HEK293 (cell line): Measurements from ENCODE around the gene ADGRF1.

Experiments used
- CTCF ChIA-PET: fragments of 350-600 bp; formaldehyde crosslinking; extraction: SDS; loops from one replicate; lab custom pipeline; 2021; ENCODE audit warnings: antibody characterized with exemption; lab: Yijun Ruan, JAX
- POLR2A ChIA-PET: fragments of 300-600 bp; formaldehyde crosslinking; extraction: SDS; loops from one replicate; lab custom pipeline; 2020; ENCODE audit warnings: antibody characterized with exemption, inconsistent platforms; lab: Yijun Ruan, JAX
- H3K27ac ChIP-seq: fragments of 200-500 bp; sonication (Bioruptor generic); 2 replicates; pipeline ENCODE4 v1.5.1; 2014; ENCODE audit warnings: low read depth, low read length, control low read depth, inconsistent platforms; ENCODE audit errors: extremely low read depth
- H3K36me3 ChIP-seq, 2 experiments: fragments of 200-500 bp in 1 of 2; sonication (Bioruptor generic) in 1 of 2; 1 replicate in 1 of 2; 2 replicates in 1 of 2; pipeline ENCODE4 v1.5.1; 2014 to 2017; ENCODE audit warnings: inconsistent platforms in 2 of 2, low read length in 2 of 2; ENCODE audit not compliant: control insufficient read depth in 2 of 2, insufficient read depth in 1 of 2
- H3K4me1 ChIP-seq: fragments of 200-500 bp; sonication (Bioruptor generic); 2 replicates; pipeline ENCODE4 v1.5.1; 2014; ENCODE audit warnings: mild to moderate bottlenecking, low read length, inconsistent platforms; ENCODE audit not compliant: control insufficient read depth, insufficient read depth
- H3K4me3 ChIP-seq: 2 replicates; pipeline ENCODE4 v1.5.1; 2011; ENCODE audit warnings: low read depth, mild to moderate bottlenecking, control low read depth, low read length, moderate library complexity
- H3K9me3 ChIP-seq: fragments of 200-500 bp; sonication (Bioruptor generic); 2 replicates; pipeline ENCODE4 v1.5.1; 2014; ENCODE audit warnings: low read depth, low read length, inconsistent platforms; ENCODE audit not compliant: control insufficient read depth, insufficient read depth
- CTCF ChIP-seq: fragments of 450-650 bp; formaldehyde crosslinking; IDR thresholded peaks from 2 replicates; pipeline ENCODE4 v1.5.1; 2016; ENCODE audit warnings: missing biosample characterization, missing genetic modification characterization
- HOXA7 ChIP-seq: sonication (generic); formaldehyde crosslinking; IDR thresholded peaks from 2 replicates; pipeline ENCODE4 v1.8.1; 2022; ENCODE audit warnings: missing genetic modification reagents, borderline replicate concordance
- HOXD13 ChIP-seq: sonication (generic); formaldehyde crosslinking; IDR thresholded peaks from 2 replicates; pipeline ENCODE4 v1.8.0; 2022; ENCODE audit warnings: missing genetic modification reagents, borderline replicate concordance
- IKZF3 ChIP-seq: fragments of 450-650 bp; IDR thresholded peaks from 2 replicates; pipeline ENCODE4 v1.5.0; 2018; ENCODE audit warnings: missing biosample characterization, mild to moderate bottlenecking, missing genetic modification characterization, moderate library complexity
- KLF10 ChIP-seq: fragments of 450-650 bp; IDR thresholded peaks from 2 replicates; pipeline ENCODE4 v1.5.1; 2018; ENCODE audit warnings: missing biosample characterization, mild to moderate bottlenecking, missing genetic modification characterization
- KLF16 ChIP-seq: fragments of 450-650 bp; formaldehyde crosslinking; IDR thresholded peaks from 2 replicates; pipeline ENCODE4 v1.5.1; 2017; ENCODE audit warnings: missing biosample characterization, missing genetic modification characterization
- OSR2 ChIP-seq: fragments of 450-650 bp; formaldehyde crosslinking; IDR thresholded peaks from 2 replicates; pipeline ENCODE4 v1.5.1; 2016; ENCODE audit warnings: missing biosample characterization, missing genetic modification characterization
- SP3 ChIP-seq: fragments of 450-650 bp; formaldehyde crosslinking; IDR thresholded peaks from 2 replicates; pipeline ENCODE4 v1.5.1; 2016; ENCODE audit warnings: missing biosample characterization, missing genetic modification characterization
- WT1 ChIP-seq: fragments of 450-650 bp; formaldehyde crosslinking; IDR thresholded peaks from 2 replicates; pipeline ENCODE4 v1.5.1; 2016; ENCODE audit warnings: missing biosample characterization, missing genetic modification characterization
- ZIC2 ChIP-seq: fragments of 450-650 bp; formaldehyde crosslinking; IDR thresholded peaks from 2 replicates; pipeline ENCODE4 v1.5.1; 2016; ENCODE audit warnings: missing biosample characterization, missing genetic modification characterization
- ZNF132 ChIP-seq: fragments of 450-650 bp; formaldehyde crosslinking; IDR thresholded peaks from 2 replicates; pipeline ENCODE4 v1.5.1; 2017; ENCODE audit warnings: missing biosample characterization, missing genetic modification characterization, borderline replicate concordance
- ZNF133 ChIP-seq: fragments of 450-650 bp; formaldehyde crosslinking; IDR thresholded peaks from 2 replicates; pipeline ENCODE4 v1.5.1; 2016; ENCODE audit warnings: missing biosample characterization, missing genetic modification characterization
- ZNF138 ChIP-seq: fragments of 450-650 bp; formaldehyde crosslinking; IDR thresholded peaks from 2 replicates; pipeline ENCODE4 v1.5.1; 2016; ENCODE audit warnings: missing biosample characterization, missing genetic modification characterization, borderline replicate concordance
- ZNF146 ChIP-seq: fragments of 450-650 bp; formaldehyde crosslinking; IDR thresholded peaks from 2 replicates; pipeline ENCODE4 v1.5.1; 2016; ENCODE audit warnings: missing biosample characterization, missing genetic modification characterization
- ZNF19 ChIP-seq: fragments of 450-650 bp; formaldehyde crosslinking; IDR thresholded peaks from 2 replicates; pipeline ENCODE4; 2016; ENCODE audit warnings: missing biosample characterization, missing genetic modification characterization, low read depth
- ZNF274 ChIP-seq, 2 experiments: fragments of 200-500 bp in 1 of 2; fragments of 450-650 bp in 1 of 2; sonication (Bioruptor generic) in 1 of 2; formaldehyde crosslinking in 1 of 2; IDR thresholded peaks; 2 replicates each; pipeline versions ENCODE4 v1.5.1 to v1.6.1; 2014 to 2016; ENCODE audit warnings: borderline replicate concordance in 1 of 2, inconsistent platforms in 1 of 2, low read length in 1 of 2, missing biosample characterization in 1 of 2, missing genetic modification characterization in 1 of 2
- ZNF354C ChIP-seq: fragments of 450-650 bp; formaldehyde crosslinking; IDR thresholded peaks from 2 replicates; pipeline ENCODE4 v1.5.1; 2016; ENCODE audit warnings: missing biosample characterization, missing genetic modification characterization, low read depth, borderline replicate concordance
- ZNF37A ChIP-seq: fragments of 450-650 bp; IDR thresholded peaks from 2 replicates; pipeline ENCODE4 v1.5.1; 2018; ENCODE audit warnings: missing biosample characterization, missing genetic modification characterization
- ZNF416 ChIP-seq: fragments of 450-650 bp; formaldehyde crosslinking; IDR thresholded peaks from 2 replicates; pipeline ENCODE4 v1.5.1; 2016; ENCODE audit warnings: missing biosample characterization, missing genetic modification characterization
- ZNF521 ChIP-seq: fragments of 450-650 bp; formaldehyde crosslinking; IDR thresholded peaks from 2 replicates; pipeline ENCODE4 v1.5.1; 2017; ENCODE audit warnings: missing biosample characterization, mild to moderate bottlenecking, missing genetic modification characterization
- ZNF610 ChIP-seq: fragments of 450-650 bp; formaldehyde crosslinking; IDR thresholded peaks from 2 replicates; pipeline ENCODE4 v1.5.1; 2016; ENCODE audit warnings: missing biosample characterization, missing genetic modification characterization, borderline replicate concordance
- ZNF704 ChIP-seq: fragments of 450-650 bp; formaldehyde crosslinking; IDR thresholded peaks from 2 replicates; pipeline ENCODE4 v1.5.1; 2016; ENCODE audit warnings: missing biosample characterization, missing genetic modification characterization
- ZNF830 ChIP-seq: fragments of 450-650 bp; IDR thresholded peaks from 2 replicates; pipeline ENCODE4 v1.5.0; 2018; ENCODE audit warnings: missing biosample characterization, missing genetic modification characterization, low read depth, mild to moderate bottlenecking, moderate library complexity
- ZNF843 ChIP-seq: fragments of 450-650 bp; formaldehyde crosslinking; IDR thresholded peaks from 2 replicates; pipeline ENCODE4 v1.5.1; 2016; ENCODE audit warnings: missing biosample characterization, missing genetic modification characterization
- ZSCAN16 ChIP-seq: fragments of 450-650 bp; formaldehyde crosslinking; IDR thresholded peaks from 2 replicates; pipeline ENCODE4 v1.5.1; 2016; ENCODE audit warnings: missing biosample characterization, missing genetic modification characterization
- TF ChIP-seq, protein P1 (sequence below): fragments of 450-650 bp; formaldehyde crosslinking; IDR thresholded peaks from 2 replicates; pipeline ENCODE4 v1.5.1; 2016; ENCODE audit warnings: missing biosample characterization, missing genetic modification characterization, low read depth
- TF ChIP-seq, protein P2 (sequence below): fragments of 450-650 bp; formaldehyde crosslinking; IDR thresholded peaks from 2 replicates; pipeline ENCODE4 v1.5.1; 2016; ENCODE audit warnings: missing biosample characterization, missing genetic modification characterization
- TF ChIP-seq, protein P3 (sequence below): fragments of 450-650 bp; formaldehyde crosslinking; IDR thresholded peaks from 2 replicates; pipeline ENCODE4 v1.5.1; 2016; ENCODE audit warnings: missing biosample characterization, missing genetic modification characterization

The ADGRF1 gene

DNA sequence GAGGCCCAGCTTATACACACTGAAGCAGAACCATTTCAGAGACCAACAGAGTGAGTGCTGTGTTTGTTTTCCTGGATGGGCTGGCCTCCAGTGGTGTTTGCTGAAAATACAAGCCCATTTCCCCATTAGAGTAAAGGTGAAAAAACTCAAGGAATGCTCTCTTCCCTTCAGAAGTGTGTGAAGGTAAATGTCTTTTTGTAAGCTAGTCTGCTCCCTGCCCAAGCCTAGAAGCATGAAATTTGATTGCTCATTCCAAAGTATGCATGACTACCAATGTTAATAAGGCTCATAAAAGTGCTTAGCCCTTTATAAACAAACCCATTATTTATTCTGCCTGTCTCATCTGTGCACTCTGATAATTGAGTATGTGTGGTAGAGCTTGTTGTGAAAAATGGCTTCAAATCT lies 59.1 kb downstream of the ADGRF1 start (continued):
- TF ChIP-seq, protein P1, sequence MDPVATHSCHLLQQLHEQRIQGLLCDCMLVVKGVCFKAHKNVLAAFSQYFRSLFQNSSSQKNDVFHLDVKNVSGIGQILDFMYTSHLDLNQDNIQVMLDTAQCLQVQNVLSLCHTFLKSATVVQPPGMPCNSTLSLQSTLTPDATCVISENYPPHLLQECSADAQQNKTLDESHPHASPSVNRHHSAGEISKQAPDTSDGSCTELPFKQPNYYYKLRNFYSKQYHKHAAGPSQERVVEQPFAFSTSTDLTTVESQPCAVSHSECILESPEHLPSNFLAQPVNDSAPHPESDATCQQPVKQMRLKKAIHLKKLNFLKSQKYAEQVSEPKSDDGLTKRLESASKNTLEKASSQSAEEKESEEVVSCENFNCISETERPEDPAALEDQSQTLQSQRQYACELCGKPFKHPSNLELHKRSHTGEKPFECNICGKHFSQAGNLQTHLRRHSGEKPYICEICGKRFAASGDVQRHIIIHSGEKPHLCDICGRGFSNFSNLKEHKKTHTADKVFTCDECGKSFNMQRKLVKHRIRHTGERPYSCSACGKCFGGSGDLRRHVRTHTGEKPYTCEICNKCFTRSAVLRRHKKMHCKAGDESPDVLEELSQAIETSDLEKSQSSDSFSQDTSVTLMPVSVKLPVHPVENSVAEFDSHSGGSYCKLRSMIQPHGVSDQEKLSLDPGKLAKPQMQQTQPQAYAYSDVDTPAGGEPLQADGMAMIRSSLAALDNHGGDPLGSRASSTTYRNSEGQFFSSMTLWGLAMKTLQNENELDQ (tag by site-specific recombination) = no peak
- TF ChIP-seq ZNF146 (no peak), ZNF416 (tag by site-specific recombination) (no peak), KLF10 (tag by site-specific recombination) (no peak), ZNF354C (no peak), WT1 (peak; percentile 62), HOXA7 (CRISPR knock-in tag) (no peak), IKZF3 (tag by site-specific recombination) (0 out of 2 replicates have a peak, but pooled peaks have one; percentile 28), OSR2 (tag by site-specific recombination) (peak; percentile 75), ZNF138 (tag by site-specific recombination) (no peak), ZNF133 (tag by site-specific recombination) (no peak), SP3 (tag by site-specific recombination) (no peak), ZSCAN16 (tag by site-specific recombination) (no peak), ZNF843 (peak; percentile 39; the same call in 1 of the 2 replicates), ZNF19 (no peak), ZIC2 (tag by site-specific recombination) (no peak), HOXD13 (CRISPR knock-in tag) (no peak), ZNF521 (tag by site-specific recombination) (no peak)
- TF ChIP-seq, protein P2, sequence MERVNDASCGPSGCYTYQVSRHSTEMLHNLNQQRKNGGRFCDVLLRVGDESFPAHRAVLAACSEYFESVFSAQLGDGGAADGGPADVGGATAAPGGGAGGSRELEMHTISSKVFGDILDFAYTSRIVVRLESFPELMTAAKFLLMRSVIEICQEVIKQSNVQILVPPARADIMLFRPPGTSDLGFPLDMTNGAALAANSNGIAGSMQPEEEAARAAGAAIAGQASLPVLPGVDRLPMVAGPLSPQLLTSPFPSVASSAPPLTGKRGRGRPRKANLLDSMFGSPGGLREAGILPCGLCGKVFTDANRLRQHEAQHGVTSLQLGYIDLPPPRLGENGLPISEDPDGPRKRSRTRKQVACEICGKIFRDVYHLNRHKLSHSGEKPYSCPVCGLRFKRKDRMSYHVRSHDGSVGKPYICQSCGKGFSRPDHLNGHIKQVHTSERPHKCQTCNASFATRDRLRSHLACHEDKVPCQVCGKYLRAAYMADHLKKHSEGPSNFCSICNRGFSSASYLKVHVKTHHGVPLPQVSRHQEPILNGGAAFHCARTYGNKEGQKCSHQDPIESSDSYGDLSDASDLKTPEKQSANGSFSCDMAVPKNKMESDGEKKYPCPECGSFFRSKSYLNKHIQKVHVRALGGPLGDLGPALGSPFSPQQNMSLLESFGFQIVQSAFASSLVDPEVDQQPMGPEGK (tag by site-specific recombination) = no peak
- TF ChIP-seq, protein P3, sequence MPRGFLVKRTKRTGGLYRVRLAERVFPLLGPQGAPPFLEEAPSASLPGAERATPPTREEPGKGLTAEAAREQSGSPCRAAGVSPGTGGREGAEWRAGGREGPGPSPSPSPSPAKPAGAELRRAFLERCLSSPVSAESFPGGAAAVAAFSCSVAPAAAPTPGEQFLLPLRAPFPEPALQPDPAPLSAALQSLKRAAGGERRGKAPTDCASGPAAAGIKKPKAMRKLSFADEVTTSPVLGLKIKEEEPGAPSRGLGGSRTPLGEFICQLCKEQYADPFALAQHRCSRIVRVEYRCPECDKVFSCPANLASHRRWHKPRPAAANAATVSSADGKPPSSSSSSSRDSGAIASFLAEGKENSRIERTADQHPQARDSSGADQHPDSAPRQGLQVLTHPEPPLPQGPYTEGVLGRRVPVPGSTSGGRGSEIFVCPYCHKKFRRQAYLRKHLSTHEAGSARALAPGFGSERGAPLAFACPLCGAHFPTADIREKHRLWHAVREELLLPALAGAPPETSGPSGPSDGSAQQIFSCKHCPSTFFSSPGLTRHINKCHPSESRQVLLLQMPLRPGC (tag by site-specific recombination) = peak; percentile 53; the same call in 1 of the 2 replicates

- CTCF ChIA-PET = no interaction called here
- POLR2A ChIA-PET = no interaction called here
- Histone ChIP-seq H3K36me3 (no peaks in the 10 kb centered on the region), H3K4me3 (no peak overlapping the region), H3K9me3 (no peaks in the 10 kb centered on the region), H3K4me1 (peaks cover 12% of the 10 kb centered on the region), H3K27ac (no peak overlapping the region)
- TF ChIP-seq ZNF830 (tag by site-specific recombination) = no peak
- no peak for TF ChIP-seq ZNF132 (tag by site-specific recombination)
- TF ChIP-seq ZNF274 (IDR thresholded peaks at IDR 0.05; ENCODE audit: low read length) = no peak
- no peak for TF ChIP-seq ZNF274 (tag by site-specific recombination; IDR thresholded peaks at IDR 0.05; ENCODE audit: borderline replicate concordance)
- TF ChIP-seq KLF16 (tag by site-specific recombination) = no peak
- no peak for TF ChIP-seq ZNF37A (tag by site-specific recombination)
- no peak for TF ChIP-seq ZNF610
- no peak for TF ChIP-seq ZNF704 (tag by site-specific recombination)
- no peak for TF ChIP-seq CTCF (tag by site-specific recombination)
These were observed 62.9 kb downstream of the ADGRF1 start for GRCh38 chr6:46979206-46979605.
